Fibroblast of pulmonary artery (primary cell): ENCODE data around the gene ALKAL2.

ENCODE experiments used
- DNase-seq: peaks from one replicate; pipeline ENCODE4 v3.0.0-alpha.2; 2010; ENCODE audit warnings: low read depth
- H3K4me3 ChIP-seq: replicated peaks from 2 replicates; pipeline ENCODE4 v1.5.1; 2011; ENCODE audit warnings: low read depth, mild to moderate bottlenecking, control low read depth, low read length, moderate library complexity
- TF ChIP-seq, protein P1 (sequence below): IDR thresholded peaks from 2 replicates; pipeline ENCODE4 v1.5.1; 2011; ENCODE audit warnings: mild to moderate bottlenecking, control low read depth, low read length, inconsistent platforms; ENCODE audit errors: missing control alignments

ALKAL2 gene

GRCh38 chr2:263022-263738 is 24.7 kb downstream of the ALKAL2 start:
- TF ChIP-seq, protein P1, sequence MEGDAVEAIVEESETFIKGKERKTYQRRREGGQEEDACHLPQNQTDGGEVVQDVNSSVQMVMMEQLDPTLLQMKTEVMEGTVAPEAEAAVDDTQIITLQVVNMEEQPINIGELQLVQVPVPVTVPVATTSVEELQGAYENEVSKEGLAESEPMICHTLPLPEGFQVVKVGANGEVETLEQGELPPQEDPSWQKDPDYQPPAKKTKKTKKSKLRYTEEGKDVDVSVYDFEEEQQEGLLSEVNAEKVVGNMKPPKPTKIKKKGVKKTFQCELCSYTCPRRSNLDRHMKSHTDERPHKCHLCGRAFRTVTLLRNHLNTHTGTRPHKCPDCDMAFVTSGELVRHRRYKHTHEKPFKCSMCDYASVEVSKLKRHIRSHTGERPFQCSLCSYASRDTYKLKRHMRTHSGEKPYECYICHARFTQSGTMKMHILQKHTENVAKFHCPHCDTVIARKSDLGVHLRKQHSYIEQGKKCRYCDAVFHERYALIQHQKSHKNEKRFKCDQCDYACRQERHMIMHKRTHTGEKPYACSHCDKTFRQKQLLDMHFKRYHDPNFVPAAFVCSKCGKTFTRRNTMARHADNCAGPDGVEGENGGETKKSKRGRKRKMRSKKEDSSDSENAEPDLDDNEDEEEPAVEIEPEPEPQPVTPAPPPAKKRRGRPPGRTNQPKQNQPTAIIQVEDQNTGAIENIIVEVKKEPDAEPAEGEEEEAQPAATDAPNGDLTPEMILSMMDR = no peak
- DNase-seq = no peak
- peak overlapping the region; percentile 97 for H3K4me3 ChIP-seq

DNA sequence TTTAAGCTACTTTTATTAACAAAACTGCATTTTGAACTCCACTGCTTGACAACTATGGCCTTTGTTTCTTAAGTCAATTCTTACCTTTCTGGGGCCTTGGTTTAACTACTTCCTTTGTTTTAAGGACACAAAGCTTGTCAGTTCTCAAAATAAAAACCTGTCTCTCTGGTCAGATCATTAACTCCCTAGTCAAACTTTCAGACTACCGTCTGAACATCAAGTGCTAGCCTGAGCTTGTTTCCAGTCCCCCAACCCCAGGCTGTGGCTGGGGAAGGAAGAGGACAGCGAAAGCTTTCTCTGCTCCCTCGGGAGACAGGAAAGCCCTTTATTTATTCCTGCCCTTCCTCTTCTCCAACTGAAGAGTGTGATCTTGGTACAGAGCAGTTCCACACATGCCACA is 25.8 kb downstream of the ALKAL2 start:
- no peak overlapping the region for H3K4me3 ChIP-seq
- DNase-seq = no peak
- TF ChIP-seq, protein P1 = no peak

GRCh38 chr2:260507-261161 is 27.3 kb downstream of the ALKAL2 start:
- H3K4me3 ChIP-seq = no peak overlapping the region
- no peak for DNase-seq
- TF ChIP-seq, protein P1 = no peak

GRCh38 chr2:259789-260331 is 28.0 kb downstream of the ALKAL2 start:
- TF ChIP-seq, protein P1 = no peak
- no peak overlapping the region for H3K4me3 ChIP-seq
- no peak for DNase-seq

- DNase-seq = no peak
- TF ChIP-seq, protein P1 = no peak
- no peak overlapping the region for H3K4me3 ChIP-seq
Measured at GRCh38 chr2:258933-259332, 29.0 kb downstream of the ALKAL2 start.

GRCh38 chr2:257842-258241 is 30.0 kb downstream of the ALKAL2 start:
- DNase-seq = no peak
- H3K4me3 ChIP-seq = no peak overlapping the region
- TF ChIP-seq, protein P1 = no peak

- H3K4me3 ChIP-seq = no peak overlapping the region
- TF ChIP-seq, protein P1 = no peak
- no peak for DNase-seq
Measured at GRCh38 chr2:257429-257828, 30.5 kb downstream of the ALKAL2 start.
